HG02763 (cell line): ENCODE results near the gene FKBP15.
"Not testable (repeated sequence)": the region's sequence is repeated elsewhere in the genome, so short reads cannot be mapped to it uniquely, and the experiment has no call there.

ENCODE experiments used
- ATAC-seq: cut with Tn5 transposase; IDR thresholded peaks from one replicate; pipeline ENCODE4 v1.9.1; 2021; ENCODE audit warnings: mild to moderate bottlenecking, moderate library complexity; ENCODE audit not compliant: unreplicated experiment

The FKBP15 gene

DNA sequence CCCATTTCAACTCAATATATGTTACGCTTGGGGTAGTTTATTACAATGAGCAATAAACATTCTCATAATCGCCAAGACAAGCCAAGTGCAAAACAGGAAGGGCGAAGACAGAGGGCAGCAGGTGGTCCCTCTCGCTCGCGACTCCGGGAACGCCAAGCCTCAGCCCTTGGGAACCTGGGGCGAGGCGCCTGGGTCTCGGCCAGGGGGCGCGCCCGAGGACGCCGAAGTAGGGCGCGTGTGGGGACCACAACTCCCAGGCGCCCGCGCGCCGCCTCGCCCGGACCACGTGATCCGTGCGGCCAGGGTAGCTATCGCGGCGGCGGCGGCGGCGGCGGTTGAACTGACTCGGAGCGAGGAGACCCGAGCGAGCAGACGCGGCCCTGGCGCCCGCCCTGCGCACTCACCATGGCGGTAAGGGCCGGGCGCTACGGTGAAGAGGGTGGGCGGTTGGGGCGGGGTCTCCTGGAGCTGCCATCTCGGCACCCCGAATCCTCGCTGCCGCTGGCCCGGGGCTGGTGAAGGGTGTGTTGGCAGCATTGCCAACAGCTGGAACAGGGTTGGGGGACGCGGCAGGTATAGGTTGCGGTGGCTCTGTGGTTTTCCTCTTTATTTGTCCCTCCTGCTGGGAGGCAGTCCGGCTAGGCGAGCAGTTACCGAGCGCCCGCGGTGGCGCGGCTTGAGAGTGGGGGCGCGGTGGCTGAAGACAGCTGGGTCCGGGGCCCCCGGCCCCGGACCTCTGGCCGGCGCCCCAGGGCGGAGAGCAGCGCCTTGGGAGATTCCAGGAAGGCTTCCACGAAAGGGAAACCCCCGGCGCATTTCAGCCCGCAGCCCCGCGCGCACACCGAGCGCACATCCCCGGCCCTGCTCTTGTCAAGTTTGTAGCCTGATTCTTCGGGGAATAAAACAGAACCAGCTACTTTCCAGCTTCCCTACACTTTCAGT lies 70.1 kb downstream of the FKBP15 start, which contains the start of gene SLC31A2:
Gene SLC31A2 (plus strand): TSS at position 338 of the 942 bp plus-strand sequence. CDS start 68 bp downstream, at position 406.
- ATAC-seq = peak; percentile 92

DNA sequence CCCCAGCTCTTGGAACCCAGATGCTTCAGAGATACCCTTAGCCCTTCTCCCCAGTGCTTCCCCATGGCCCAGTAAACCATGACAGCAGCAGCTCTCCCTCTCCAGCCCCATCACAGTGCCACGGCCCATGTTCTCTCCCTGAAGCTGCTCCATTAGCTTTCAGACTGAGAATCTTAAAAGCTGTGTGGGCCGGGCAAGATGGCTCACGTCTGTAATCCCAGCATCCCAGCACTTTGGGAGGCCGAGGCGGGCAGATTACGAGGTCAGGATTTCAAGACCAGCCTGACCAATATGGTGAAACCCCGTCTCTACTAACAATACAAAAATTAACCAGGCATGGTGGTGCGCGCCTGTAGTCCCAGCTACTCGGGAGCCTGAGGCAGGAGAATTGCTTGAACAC lies 71.5 kb downstream of the FKBP15 start:
- ATAC-seq = not testable (repeated sequence)

DNA sequence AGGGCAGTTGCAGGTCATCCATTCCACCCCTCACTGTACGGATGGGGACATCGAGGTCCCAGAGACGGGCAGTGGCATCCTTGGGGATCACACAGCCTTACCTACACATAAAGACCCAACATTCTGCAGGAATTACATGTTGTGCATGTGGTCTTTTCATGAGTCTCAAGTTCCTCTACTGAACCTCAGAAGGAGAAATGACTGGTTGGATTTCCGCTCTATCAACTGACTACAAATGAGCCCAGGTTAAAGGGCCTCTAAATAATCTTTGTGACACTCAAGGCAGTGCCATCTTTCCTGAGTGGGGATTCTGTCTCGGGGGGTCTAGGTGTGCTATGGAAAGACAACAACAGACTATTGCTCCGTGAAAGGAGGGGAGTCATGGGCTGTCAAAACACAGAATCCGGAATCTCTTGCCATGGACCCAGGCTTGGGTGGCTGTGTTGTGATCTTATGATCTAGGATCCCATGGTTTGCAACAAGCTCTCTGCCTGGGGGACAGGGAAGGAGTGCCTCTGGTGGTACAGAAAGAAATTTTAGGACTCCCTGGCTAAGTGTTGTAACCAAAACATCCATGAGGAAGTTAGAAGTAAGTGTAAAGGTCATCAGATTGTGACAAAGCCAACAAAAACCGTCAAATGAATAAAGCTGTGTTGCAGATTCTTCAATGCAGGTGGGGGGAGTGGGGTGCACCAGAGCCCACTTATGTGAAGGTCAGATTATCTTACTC lies 72.1 kb downstream of the FKBP15 start:
- no peak for ATAC-seq

DNA sequence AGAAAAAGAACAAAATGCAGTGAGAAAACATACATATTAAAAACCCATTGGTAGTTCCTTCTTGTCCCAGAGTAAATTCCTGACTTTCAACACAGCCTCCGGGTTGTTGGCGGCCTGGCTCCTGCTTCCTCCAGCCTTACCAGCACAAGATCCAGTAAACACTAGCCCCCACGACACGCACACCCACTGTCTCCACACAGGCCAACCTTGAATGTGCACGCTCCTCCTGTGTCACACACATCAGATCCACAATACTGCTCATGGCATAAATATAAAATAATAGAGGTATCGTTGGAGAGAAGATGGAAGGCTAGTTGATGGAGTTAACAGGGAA lies 72.7 kb downstream of the FKBP15 start:
- no peak for ATAC-seq

DNA sequence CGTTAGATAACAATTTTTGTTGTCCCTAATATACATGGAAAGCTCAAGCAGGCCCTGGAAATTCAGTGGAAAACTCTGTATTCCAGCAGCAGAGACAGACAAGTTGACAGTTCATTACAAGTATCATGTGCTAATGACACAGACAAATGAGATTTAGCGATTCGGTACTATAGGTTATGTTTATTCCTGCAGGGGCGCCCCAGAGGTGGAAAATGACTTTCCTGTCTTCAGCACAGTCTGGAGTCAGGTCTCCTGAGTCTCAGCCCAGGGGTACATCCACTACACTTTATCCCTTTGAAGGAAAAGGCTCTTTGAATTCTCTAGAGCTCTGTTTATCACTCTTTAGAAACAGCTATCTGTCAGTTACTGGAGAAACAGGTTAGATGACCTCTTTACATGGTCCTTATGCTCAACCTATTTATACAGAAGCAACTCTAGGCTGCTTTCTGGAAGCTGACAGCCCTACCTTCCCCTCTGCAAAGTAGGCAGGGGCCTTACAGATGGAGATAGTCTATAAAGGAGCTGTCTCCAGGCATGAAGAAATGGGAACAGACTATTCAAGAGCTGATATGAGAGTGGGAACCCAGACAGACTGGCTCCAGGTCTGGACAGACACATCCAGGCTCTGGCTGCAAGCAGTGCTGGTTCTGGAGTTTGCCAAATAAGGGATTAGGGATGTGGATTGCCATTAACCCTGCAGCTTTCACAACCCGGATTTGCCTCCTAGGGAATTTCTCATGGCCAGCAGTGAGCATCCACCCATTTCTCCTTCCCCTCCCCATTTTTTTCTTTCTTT lies 77.4 kb downstream of the FKBP15 start:
- ATAC-seq = no peak

DNA sequence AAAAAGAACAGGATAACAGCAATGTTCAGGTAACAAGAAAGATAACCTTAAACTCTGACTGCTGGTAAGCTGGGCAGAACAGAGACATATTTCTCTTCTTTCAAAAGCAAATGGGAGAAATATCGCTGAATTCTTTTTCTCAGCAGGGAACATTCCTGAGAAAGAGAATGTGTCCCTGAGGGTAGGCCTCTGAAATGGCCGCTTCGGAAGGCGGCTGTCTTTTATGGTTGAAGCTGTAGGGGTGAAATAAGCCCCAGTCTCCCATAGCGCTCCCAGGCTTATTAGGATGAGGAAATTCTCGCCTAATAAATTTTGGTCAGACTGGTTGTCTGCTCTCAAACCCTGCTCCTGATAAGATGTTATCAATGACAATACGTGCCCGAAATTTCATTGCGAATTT lies 80.2 kb downstream of the FKBP15 start:
- ATAC-seq = not testable (repeated sequence)

DNA sequence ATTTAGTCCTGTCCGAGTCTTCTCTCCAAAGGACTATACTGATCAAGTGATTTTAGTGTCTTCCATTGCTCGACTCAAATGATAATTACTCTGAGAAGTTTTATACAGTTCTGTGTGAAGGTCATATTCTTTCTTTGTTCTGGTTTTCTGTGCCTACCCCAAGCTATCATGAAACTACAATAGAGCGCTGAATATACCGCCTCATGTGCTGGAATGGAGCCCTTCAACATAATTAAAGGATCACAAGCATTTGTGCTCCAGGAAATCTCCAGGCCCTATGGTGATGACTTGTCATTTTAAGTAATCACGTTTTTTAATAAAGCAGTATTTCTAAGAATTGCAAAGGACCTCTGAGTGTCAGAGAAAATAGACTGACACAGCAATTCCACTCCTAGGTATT lies 81.1 kb downstream of the FKBP15 start:
- no peak for ATAC-seq

DNA sequence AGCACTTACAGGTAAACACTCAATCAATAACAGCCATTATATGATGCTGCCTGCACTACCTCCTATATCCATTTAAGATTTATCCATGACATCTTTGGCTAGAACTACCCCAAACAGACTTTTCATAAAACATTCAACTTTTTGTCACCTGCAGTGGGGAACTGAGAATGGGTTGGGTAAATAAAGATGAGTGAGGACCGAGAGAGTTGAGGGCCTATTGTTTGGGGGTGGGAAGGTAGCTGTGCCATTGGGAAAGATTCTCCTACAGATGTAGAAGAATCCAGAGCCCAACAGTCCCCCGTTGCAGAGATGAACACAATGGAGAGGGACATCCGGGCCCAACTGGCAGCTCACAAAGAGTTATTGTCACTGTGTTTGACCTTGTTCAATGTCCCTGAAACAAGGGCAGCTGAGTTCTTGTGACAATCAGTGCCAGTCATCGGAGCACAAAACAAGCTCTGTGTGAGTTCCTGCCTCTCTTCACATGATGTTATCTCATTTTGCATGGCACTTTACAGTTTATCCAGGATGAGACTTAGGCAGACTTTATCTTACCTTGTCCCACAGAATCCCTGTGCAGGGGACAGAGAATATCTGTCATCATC lies 81.8 kb downstream of the FKBP15 start:
- ATAC-seq = no peak

DNA sequence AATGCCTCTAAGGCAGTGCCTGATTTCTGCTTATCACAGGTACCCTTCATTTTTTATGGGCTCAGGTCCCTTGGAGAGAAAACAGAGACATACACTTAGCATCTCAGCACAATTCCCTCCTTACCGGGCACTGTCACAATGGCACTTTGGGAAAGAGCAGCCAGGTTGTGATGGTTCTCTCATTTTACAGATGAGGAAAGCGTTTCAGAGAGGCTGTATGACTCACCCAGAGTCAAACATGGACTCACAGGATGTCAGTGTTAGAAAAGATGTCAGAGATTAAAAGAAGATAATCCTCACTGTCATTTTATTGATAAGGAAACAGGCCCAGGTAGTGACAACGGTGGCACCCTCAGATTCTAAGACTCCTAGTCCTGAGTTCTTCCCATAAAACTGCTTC lies 82.3 kb downstream of the FKBP15 start:
- no peak for ATAC-seq

DNA sequence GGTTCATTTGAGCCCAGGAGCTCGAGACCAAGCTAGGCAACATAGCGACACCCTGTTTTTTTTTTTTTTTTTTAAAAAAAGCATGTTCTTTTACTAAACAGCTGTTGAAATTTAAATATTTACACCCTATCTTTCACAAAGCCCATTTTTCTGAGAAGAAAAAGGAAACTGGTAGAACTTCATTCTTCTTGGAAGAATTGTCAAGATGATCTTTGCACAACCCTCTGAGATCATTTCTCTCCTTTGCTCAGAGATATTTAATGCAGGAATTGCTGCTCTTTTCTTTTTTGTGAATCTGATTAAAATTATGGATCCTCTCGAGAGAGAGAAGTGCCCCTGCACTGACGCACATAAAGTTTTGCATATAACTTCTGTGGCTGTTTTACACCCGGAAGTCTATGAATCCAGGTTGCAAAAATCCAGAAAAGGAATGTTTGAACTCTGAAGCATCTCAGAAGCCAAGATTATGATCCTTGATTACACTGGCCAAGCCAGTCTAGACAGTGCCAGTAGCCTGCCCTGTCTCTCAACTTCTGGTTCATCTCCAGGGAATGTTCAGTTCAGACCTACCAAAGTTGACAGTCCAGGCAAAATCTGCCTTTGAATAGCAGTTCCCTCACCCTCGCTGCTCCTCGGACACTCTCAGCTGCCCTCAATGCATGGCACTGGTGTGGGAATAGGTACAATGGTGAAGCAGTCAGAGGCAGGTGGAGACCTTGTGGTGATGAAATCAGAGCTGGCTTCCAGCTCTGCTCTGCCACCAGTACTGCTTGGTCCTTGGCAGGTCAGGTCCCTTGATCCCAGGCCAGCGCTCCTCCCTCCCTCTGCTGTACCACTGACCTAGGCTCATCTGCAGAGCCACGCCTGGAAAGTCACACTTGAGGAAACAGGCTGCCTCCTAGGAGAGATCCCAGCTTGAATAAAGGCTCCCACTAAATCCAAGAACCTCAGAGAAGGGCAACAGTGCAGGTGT lies 83.6 kb downstream of the FKBP15 start:
- ATAC-seq = no peak

DNA sequence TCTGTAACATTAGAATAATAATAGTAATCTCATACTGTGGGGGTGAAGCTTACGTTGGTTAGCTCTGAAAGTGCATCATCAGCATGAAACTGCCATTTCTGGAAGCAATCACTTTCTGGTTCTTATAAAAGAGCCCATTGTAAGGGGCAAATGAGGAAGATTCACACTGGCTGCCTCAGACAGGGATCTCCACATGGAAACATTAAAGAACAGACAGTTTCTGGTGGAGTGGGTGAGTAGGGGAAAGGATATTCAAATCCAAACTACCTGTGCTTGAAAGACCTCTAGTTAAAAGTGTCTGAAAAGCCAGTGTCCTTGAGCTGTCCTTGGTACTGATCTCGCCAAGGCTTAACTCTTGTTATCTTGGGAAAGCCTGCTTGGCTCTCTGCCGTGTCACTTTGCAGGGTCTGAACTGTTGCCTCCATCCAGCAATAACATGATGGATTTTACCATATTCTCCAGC lies 89.4 kb downstream of the FKBP15 start:
- ATAC-seq = no peak

DNA sequence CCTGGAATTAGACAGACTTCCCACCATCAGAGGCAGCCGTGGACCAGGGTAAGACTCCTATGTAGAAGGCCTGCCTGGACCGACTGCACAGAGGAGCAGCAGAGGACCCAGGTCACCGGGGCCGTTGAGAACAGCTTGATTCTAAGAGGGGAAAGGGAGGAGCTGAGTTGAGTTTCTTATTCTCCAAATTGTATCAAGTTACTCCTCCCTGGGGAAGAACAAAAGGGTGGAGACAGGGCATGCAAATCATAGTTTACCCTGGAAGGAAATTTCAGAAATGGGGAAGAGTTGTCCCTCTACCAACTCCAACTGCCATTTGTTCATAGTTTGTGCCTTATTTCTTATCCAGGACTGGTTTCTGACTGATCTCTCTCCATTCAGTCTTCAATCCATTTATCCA lies 91.2 kb downstream of the FKBP15 start:
- ATAC-seq = no peak

DNA sequence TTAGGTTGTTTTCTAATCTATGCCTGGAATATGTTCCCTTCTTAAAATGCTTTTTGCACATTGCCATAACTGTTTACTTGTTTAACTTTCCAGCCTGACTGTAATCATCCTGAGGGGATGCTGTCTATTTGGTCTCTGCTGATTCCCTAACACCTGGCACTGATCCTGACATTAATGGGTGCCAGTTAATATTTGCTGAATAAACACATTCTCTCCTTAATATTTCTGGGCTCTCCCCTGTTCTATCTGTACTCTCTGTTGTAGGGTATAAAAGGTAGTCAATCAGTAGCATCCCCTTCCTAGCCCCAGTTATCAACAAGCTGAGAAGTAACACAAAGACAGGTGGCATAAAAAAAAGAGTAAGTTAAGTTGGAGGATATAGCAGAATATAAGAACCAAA lies 91.6 kb downstream of the FKBP15 start:
- ATAC-seq = no peak

DNA sequence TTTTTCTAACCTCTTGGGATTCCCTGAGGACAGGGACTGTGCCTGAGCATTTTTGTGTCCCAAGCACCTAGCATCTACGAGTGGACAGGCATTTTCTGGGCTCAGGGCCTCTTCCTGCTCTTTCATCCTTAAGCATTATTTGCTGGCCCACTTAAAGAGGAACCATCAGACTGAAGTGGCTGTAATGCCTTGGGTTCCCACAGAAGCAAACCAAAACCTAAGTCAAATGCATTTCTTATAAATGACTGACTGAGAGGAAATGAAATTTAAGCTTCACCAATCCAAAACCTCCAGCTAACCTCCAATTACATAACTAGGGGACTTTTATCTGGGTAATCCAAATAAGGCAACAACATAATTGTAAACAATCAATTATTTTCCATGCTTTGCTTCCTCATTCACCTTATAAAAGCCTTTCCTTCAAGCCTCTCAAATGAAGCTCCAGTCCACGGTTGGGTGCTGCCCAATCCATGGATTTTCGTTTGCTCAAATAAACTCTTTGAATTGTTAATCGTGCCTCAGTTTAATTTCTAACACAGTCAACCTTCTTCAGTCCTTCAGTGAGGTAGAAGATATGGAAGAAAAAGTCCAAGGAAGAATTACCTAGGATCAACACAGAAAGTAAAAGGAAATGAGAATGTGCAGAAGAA lies 95.6 kb downstream of the FKBP15 start:
- ATAC-seq = no peak

DNA sequence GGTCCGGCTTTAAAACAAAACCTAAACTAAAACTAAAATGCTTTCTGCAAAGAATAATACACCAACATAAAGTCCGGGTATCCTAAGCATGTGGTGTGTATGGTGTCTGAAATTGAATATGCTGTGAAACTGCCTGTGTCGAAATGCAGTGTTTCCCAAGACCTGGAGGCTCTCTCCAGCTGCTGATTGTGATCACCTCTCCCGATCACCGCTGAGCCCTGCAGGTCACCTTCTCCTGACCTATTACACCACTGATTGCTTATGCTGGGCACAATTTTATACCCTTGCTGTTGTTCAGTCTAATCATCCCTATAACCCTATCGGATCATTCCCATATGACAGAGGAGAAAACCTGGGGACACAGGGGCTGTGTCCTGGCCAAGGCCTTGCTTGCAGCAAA lies 102.2 kb downstream of the FKBP15 start:
- not testable (repeated sequence) for ATAC-seq
